RPMI8226 (cell line): Measurements from ENCODE around the gene MSI2.
A peak's percentile ranks its signal among the peaks of the same experiment; 100 is the strongest.

Experiments
- DNase-seq: peaks from one replicate; pipeline ENCODE4 v3.0.0-alpha.2; 2015

MSI2 gene

GRCh38 chr17:57466017-57466471 lies 209.7 kb downstream of the MSI2 start:
- no peak for DNase-seq

- DNase-seq = no peak
These were observed 210.2 kb downstream of the MSI2 start for GRCh38 chr17:57466521-57466920.

DNA sequence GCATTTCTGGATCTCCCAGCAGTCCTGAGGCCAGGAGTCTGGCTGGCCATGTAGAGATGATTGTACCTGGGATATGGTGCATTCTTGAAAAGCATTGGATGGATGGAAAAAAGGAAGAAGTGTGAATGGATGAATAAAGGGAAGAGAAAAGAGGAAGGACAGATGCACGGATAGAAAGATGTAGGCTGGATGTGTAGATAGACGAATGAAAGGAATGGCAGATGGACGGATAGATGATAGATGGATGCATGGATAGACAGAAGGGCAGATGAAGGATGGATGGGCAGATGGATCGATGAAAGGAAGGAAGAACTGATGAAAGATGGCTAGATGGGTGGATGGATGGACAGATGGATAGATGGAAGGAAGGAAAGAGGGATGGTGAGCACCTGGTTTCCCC lies 210.9 kb downstream of the MSI2 start:
- DNase-seq = no peak

GRCh38 chr17:57467801-57468200 lies 211.5 kb downstream of the MSI2 start:
- DNase-seq = no peak

DNA sequence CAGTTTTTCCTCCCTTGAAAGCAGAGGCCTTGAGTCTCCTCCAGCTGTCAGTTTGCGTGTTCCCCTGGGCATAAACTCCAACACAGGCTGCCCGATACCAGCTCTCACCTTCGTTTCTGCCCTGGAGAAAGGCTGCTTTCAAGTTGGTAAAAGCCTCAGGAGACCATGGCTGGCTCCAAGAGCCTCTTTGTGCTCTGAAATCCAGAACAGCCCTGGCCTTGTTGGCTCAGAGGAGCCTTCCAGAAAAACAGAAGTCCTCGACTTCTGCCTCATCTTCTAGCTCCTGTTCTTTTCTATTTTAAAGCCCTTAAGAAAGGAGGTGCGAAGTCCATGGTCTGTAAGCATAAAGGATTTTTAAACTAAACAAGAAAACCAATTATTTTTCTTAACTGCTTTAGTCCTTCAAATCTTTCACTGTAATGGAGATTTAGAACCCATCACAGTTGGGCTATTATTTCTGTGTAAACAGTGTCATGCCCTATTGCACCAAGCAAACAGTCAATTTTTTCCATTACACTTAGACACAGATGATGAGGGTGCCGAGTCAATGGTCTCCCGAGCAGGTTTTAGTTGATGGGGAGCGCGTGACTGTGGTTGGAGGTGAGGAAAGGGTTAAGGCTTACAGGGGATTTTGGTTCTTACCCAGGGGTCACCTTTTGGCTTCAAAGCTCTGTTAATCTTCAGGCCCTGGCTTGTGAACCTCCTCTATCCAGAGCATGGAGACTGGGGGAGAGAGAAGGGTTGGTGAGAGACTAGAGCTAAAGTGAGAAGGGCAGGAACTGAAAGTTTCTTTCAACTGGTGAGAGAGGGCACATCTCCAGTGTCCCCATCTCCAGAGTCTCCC lies 212.8 kb downstream of the MSI2 start:
- DNase-seq = no peak

DNA sequence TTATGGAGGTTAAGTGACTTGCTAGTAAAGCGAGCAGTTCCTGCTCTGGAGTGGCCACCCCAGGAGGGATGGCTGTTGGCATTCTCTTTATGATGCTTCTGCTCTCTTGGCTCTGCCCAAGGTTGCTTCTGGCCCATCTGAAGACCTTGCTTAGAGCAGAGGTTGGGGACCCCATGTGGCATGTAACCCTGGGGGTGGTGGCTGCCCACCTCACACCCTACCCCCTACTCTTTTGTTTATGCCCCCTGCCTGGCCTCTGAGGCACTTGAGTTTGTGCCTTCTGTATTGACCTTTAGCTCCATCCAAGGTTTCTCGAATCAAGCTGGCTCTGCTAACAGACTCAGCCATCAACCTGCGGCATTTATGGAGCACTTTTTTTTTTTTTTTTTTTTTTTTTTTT lies 214.6 kb downstream of the MSI2 start:
- no peak for DNase-seq

DNA sequence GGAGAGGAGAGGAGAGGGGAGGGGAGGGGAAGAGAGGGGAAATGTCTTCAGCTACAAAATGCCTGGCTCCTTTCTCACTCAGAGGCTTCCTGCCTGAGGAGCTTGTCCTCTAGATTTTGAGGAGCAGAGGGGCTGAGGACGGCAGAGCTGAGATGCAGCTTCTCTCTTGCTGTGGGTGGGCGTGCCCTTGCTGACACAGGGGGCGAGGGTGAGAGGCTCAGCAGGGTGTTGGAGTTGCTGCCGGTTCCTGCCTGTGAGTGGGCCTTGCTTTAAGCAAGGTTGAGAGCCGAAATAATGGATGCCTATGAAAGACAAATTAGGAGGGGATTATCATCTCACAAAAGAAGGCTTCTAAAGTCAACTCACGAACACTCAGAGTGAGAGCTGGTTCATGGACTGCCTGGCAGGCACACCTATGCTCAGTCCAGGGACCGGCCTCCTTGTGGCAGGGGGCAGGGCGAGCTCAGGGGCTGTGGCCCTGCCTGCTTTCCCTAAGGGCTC lies 215.6 kb downstream of the MSI2 start:
- no peak for DNase-seq

- no peak for DNase-seq
These were observed 219.5 kb downstream of the MSI2 start for GRCh38 chr17:57475796-57476195.

DNA sequence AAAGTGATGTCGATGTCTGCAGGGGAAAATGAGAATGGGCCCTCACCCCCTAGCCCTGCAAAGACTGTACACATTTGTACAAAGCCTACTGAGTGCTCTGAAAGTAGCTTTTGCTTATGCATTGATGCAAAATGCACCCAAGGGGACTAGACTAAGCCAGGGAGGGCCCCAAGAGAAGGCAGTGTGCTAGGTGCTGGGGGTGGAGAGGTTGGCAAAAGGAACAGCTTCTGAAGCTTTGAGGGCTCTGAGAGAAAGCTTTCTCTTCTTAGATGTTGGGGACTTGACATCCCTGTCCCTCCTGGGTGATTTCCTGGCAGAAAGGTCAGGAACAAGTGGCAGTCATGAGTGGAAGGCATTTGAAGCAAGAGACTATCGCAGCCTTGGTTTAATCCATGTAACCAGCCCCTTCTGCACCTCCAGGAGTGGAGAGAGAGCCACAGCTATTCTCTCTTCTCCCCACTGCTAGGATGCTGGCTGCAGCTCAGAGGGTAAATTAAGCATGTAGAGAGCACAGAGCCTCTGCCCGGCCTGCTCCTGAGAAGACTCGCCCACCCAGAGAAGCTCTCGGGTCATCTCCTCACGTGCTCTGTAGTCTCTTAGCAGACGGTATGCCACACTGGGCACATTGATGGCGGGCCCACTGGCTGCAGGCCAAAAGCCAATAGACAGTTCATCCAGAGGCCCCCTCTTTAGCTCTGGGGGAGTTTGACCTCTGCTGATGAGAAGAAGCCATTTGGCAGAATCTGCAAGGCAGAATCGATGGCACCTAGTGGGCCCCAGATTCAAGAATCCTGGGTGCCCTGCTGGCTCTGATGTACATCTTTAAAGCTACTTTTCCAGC lies 221.4 kb downstream of the MSI2 start:
- DNase-seq = no peak

DNA sequence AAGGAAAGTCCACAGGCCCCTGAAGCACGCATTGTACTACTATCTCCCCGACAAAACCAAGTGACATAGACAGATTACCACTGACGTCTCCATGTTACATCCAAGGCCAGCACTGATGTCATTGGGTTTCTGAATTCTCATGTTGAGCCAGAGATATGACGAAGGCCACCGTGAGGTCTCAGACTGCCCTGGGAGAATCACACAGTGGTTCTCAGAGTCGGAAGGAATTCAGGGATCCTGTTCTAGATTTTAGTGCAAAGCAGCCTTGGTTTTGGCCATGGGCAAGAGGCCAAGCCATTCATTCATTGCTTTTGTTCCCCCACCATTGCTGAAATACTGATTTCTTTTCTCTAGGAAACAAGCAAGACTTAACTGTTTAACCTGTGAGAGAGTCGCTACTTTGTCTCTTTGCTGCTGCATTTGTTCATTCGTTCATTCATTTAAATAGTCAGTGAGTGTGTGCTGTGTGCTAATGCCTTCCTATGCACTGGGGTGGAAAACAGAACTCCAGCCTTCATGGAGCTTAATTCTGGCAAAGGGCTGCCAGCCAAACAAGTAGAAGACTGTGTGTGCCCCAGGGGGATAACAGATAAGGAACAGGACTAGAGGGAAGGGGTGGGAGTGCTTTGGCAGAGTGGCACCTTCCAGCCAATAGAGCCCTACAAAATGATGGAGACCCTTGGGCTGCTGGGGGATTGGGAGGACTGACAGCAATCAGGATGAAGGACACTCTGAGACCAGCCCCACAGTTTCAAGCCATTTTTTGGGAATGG lies 222.3 kb downstream of the MSI2 start:
- DNase-seq = no peak

DNA sequence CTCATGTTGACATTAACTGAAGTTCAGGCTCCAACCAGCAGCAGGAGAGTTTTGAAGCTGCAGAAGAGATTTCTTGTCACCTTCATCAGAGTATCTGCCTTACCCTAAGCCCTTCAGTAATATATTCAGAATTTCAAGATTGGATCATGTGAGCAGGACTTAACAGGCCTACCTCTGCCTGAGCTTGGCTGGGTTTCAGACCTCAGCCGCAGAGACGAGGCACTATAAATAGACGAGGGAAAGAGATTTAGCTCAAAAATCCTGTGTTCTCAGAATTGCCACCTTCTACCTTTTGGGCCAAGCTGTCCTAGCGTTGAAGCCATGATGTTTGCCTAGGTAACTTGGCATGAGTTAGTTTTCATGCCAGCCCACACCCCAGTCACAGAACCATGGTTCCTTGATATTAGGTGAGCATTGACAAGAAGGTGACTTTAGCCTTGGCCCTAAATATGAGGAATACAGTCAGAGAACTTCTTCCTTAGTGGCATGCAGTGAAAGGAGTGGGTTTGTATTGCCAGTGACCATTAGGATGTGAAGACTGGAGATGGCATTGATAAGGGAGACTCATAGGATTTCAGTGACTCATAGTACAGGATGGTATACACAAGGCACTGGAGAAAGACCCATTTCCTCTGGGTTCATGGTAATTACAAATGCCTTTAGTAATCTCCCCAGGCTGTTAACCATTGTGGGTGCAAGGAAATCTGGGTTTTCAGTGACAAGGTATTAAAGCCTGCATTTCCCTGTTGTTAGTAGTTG lies 224.3 kb downstream of the MSI2 start:
- peak; percentile 50 for DNase-seq

DNA sequence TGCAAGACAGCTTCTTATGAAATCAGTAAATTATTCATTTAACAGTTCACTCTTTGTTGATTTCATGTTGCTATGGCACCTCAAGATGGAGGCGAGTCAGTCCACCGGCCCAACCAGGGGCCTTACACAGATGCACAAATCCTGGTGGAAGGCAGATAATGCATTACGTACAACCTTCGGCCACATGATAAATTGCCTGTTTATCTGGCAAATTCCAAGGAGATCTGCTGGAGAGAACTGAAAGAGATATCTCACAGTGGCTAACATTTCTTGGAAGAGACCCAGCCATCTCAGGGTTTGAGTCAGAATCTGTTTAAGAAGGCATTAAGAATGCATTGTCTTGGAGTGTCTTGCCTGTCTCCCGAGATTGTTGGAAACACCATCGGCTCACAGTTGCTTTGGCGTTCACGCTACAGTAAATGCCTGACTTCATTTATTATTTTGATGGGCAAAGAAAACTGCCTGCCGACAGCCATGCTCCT lies 225.6 kb downstream of the MSI2 start:
- DNase-seq = no peak

- DNase-seq = no peak
These were observed 226.3 kb downstream of the MSI2 start for GRCh38 chr17:57482657-57483056.

GRCh38 chr17:57484081-57484666 lies 227.9 kb downstream of the MSI2 start:
- DNase-seq = no peak

GRCh38 chr17:57484826-57485565 lies 228.7 kb downstream of the MSI2 start:
- no peak for DNase-seq

- DNase-seq = no peak
These were observed 229.2 kb downstream of the MSI2 start for GRCh38 chr17:57485566-57485865.

DNA sequence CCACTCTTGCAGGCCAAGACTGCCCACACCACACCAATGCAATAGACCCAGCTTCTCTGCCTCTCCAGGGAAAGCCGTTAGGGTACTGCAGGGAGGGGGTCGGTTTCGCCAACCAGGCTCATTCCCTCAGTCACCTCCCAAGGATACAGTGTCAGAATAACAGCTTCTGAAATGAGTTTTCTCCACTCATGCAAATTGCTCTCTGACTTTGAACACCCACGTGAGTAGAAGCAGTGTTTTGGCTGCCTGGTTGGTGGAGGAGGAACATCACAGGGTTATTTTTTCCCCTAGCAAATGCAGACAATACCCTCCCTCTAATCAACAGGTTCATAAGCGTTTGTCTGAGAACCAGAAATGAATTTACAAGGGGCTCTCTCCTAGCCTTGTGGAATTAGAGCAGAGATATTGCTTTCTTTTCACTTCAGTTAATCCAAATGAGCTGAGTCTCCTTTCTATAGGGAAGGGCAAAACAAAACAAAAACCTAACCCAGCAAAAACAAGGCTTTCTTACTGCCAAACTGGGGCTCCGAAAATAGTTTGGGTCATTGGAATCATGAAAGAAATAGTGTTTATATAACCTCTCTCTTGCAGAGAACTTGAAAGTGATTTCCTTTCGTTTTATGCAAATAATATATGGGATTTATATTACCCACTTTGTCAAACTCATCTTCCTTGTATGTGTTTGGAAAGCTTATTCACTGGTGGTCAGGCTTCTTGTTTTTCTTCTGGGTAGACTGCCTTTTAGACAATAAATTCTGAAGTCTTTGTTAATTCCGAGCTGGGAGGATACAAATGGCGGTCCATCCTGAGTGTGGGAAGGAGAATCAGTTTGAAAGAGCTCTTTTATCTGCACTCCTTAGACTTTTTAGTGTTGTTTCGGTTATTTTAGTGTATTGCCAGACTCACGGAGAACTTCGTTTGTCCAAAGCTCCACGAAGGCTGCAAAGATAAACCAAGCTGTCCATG lies 229.9 kb downstream of the MSI2 start:
- no peak for DNase-seq

DNA sequence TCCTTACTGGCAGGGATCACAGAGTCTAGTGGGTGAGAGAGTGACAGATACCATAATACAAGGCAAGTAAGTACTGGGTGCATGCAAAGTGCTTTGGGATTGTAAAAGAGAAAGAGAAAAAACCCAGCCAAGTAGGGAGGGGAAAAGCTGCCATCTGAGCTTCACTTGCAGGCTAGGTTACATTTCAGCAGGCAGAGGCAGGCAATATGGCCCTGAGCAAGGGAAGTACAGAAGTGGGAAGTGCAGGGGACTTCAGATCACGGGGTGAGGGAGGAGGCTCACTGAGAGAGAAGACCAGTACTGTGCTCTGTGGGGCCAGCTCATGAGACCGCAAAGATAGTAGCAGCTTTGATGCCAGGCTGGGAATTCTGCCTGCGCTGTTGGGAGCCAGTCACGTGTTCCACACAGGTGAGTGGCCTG lies 230.6 kb downstream of the MSI2 start:
- DNase-seq = no peak

GRCh38 chr17:57487573-57487972 lies 231.2 kb downstream of the MSI2 start:
- DNase-seq = no peak

GRCh38 chr17:57488856-57489255 lies 232.5 kb downstream of the MSI2 start:
- no peak for DNase-seq
